Activated CD4-positive, alpha-beta T cell treated with anti-CD3 and anti-CD28 coated beads for 36 hours (primary cell): ENCODE results near the gene LCN12. TPM values are rescaled to one million over a fixed set of nuclear protein-coding genes. Genes with fewer than 3 reads are reported as not detected.

ENCODE experiments used
- ATAC-seq: fragments of 200-7000 bp; cut with Tn5 transposase; one replicate; pipeline ENCODE4 v1.10.0; 2021; ENCODE audit warnings: mild to moderate bottlenecking, moderate library complexity
- CTCF ChIA-PET: fragments of 350-600 bp; sonication (Branson Sonifier 250); formaldehyde crosslinking; loops from one replicate; lab custom pipeline; 2021; ENCODE audit warnings: antibody characterized with exemption; lab: Charles Lee
- POLR2A ChIA-PET: fragments of 350-600 bp; sonication (Branson Sonifier 250); formaldehyde crosslinking; loops from one replicate; lab custom pipeline; 2021; ENCODE audit warnings: antibody characterized with exemption, inconsistent platforms; lab: Charles Lee
- DNase-seq: peaks from one replicate; pipeline ENCODE4 v3.0.0-alpha.2; 2020
- H3K27ac Mint-ChIP-seq: one replicate; pipeline ENCODE4 v1.8.0; 2021; ENCODE audit warnings: mixed read lengths
- H3K27me3 Mint-ChIP-seq: one replicate; pipeline ENCODE4 v1.8.0; 2021; ENCODE audit warnings: mixed read lengths
- H3K36me3 Mint-ChIP-seq: one replicate; pipeline ENCODE4 v1.8.0; 2021; ENCODE audit warnings: low read depth, mixed read lengths
- H3K4me1 Mint-ChIP-seq: one replicate; pipeline ENCODE4 v1.8.0; 2021; ENCODE audit warnings: mixed read lengths
- H3K4me3 Mint-ChIP-seq: one replicate; pipeline ENCODE4 v1.8.0; 2021; ENCODE audit warnings: mild to moderate bottlenecking, moderate library complexity, mixed read lengths
- H3K9me3 Mint-ChIP-seq: one replicate; pipeline ENCODE4 v1.8.0; 2021; ENCODE audit warnings: low read depth, mixed read lengths
- intact Hi-C, 2 experiments: fragments of 100-400 bp; cut with DNase I in 1 of 2; cut with micrococcal nuclease in 1 of 2; formaldehyde crosslinking; loops; one replicate each; pipeline versions ENCODE4 v1.14.2 to v1.15.1; 2022 to 2024; cut with DNase I, micrococcal nuclease
- total RNA-seq, 2 experiments: library from RNA; stranded (reverse); gene quantifications; one replicate each; pipeline ENCODE4 v1.2.3, GENCODE V29; 2021

Gene LCN12
- total RNA-seq, 2 experiments from 2014 or later: 1.1 to 1.5 TPM

DNA sequence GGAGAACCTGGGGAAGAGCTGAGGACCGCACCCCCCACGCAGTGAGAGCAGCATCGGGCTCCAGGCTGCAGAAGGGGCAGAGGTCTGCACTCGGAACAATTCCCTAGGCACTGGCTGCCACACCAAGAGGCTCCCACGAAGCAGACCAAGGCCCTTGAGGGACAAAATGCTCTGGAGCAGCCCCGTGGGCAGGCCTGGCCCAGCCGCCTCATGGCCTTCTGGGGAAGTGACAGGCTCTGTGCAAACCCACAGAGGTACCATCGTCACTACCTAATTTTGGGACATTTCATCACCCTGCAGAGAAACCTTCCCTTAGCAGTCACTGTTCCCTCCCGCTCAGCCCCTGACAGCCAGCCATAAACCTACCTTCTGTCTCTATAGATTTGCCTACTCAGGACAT, 23.5 kb upstream of the LCN12 start:
- ChIA-PET CTCF (interaction anchor here (0.5 kb wide), 1 partner anchor 568 kb away, joined by 4 read pairs; no protein-coding TSS in a partner anchor), POLR2A (no interaction called here)
- intact Hi-C loops: no loop called here
- DNase-seq (no peak), ATAC-seq (no peak)
- no peaks in the 10 kb centered on the region for H3K27me3 Mint-ChIP-seq
- no peak overlapping the region for H3K27ac Mint-ChIP-seq
- no peak overlapping the region for H3K4me3 Mint-ChIP-seq
- H3K4me1 Mint-ChIP-seq: peaks cover 17% of the 10 kb centered on the region
- H3K9me3 Mint-ChIP-seq: no peaks in the 10 kb centered on the region
- H3K36me3 Mint-ChIP-seq: peaks cover 20% of the 10 kb centered on the region

DNA sequence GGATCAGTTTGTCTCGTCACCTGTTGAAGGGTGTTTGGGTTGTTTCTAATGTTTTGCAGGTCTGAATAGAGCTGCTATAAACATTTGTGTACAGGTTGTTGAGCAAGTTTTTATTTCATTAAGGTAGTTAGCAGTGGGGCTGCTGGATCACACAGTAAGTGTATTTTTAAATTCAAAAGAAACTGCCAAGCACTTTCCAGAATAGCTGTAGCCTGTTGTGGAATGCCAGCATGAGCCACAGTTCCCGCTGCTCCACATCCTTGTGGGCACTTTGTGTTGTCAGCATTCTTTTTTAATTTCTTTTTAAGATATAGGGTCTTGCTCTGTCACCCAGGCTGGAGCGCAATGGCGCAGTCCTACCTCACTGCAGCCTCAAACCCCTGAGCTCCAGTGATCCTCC, 22.1 kb upstream of the LCN12 start:
- intact Hi-C loops: no loop called here
- ATAC-seq: no peak
- ChIA-PET POLR2A (no interaction called here), CTCF (interaction anchor here (0.9 kb wide), 1 partner anchor 618 kb away, joined by 3 read pairs; no protein-coding TSS in a partner anchor)
- no peaks in the 10 kb centered on the region for H3K9me3 Mint-ChIP-seq
- H3K27ac Mint-ChIP-seq: peak overlapping the region; percentile 9
- H3K4me3 Mint-ChIP-seq: no peak overlapping the region
- no peaks in the 10 kb centered on the region for H3K27me3 Mint-ChIP-seq
- no peak for DNase-seq
- peaks cover 17% of the 10 kb centered on the region for H3K4me1 Mint-ChIP-seq
- peaks cover 23% of the 10 kb centered on the region for H3K36me3 Mint-ChIP-seq

GRCh38 chr9:136931611-136932130, 20.4 kb upstream of the LCN12 start:
- Mint-ChIP-seq H3K9me3 (no peaks in the 10 kb centered on the region), H3K4me1 (peaks cover 17% of the 10 kb centered on the region), H3K4me3 (no peak overlapping the region), H3K27me3 (no peaks in the 10 kb centered on the region), H3K36me3 (peaks cover 24% of the 10 kb centered on the region), H3K27ac (peak overlapping the region; percentile 83)
- ATAC-seq: peak; percentile 24
- intact Hi-C loops: no loop called here
- CTCF ChIA-PET: interaction anchor here (0.7 kb wide), 1 partner anchor 12 kb away, joined by 3 read pairs; no protein-coding TSS in a partner anchor
- POLR2A ChIA-PET: interaction anchor here (0.6 kb wide), 1 partner anchor 950 kb away, joined by 7 read pairs; no protein-coding TSS in a partner anchor
- no peak for DNase-seq

GRCh38 chr9:136934277-136934676, 17.8 kb upstream of the LCN12 start:
- ChIA-PET CTCF (no interaction called here), POLR2A (no interaction called here)
- no peak for ATAC-seq
- intact Hi-C loops: no loop called here
- Mint-ChIP-seq H3K27me3 (no peaks in the 10 kb centered on the region), H3K9me3 (no peaks in the 10 kb centered on the region), H3K4me1 (peaks cover 17% of the 10 kb centered on the region), H3K36me3 (peaks cover 25% of the 10 kb centered on the region), H3K27ac (no peak overlapping the region), H3K4me3 (no peak overlapping the region)
- no peak for DNase-seq

DNA sequence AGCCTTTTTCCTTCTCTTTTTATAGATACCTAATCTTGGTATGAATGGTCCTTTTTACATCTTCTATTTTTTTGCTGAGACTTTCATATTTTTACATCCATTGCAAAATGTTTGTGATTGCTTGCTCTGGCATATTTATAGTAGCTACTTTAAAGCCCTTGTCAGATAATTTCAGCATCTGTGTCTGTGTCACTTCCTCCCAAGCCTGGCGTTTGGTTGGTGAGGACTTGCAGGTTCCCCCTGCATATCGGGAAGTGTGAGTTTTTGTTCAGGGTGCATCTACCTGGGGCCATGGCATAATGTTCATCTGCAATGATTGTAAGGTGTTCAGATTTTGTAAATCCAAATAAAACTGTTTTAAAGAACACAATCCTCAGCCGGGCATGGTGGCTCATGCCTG, 16.4 kb upstream of the LCN12 start:
- ChIA-PET POLR2A (no interaction called here), CTCF (interaction anchor here (0.5 kb wide), 1 partner anchor 150 kb away, joined by 3 read pairs; no protein-coding TSS in a partner anchor)
- ATAC-seq (no peak), DNase-seq (no peak)
- H3K4me3 Mint-ChIP-seq: no peak overlapping the region
- H3K4me1 Mint-ChIP-seq: peaks cover 17% of the 10 kb centered on the region
- no peaks in the 10 kb centered on the region for H3K27me3 Mint-ChIP-seq
- no peaks in the 10 kb centered on the region for H3K9me3 Mint-ChIP-seq
- no peak overlapping the region for H3K27ac Mint-ChIP-seq
- intact Hi-C loops: no loop called here
- H3K36me3 Mint-ChIP-seq: peaks cover 25% of the 10 kb centered on the region

GRCh38 chr9:136936645-136937170, 15.4 kb upstream of the LCN12 start:
- ChIA-PET CTCF (interaction anchor here (0.6 to 0.7 kb wide), 2 partner anchors 120 to 129 kb away, joined by 3 read pairs; no protein-coding TSS in a partner anchor), POLR2A (no interaction called here)
- H3K9me3 Mint-ChIP-seq: no peaks in the 10 kb centered on the region
- H3K4me3 Mint-ChIP-seq: no peak overlapping the region
- intact Hi-C loops: no loop called here
- no peaks in the 10 kb centered on the region for H3K27me3 Mint-ChIP-seq
- peaks cover 31% of the 10 kb centered on the region for H3K36me3 Mint-ChIP-seq
- H3K27ac Mint-ChIP-seq: peak overlapping the region; percentile 24
- ATAC-seq (no peak), DNase-seq (no peak)
- peaks cover 12% of the 10 kb centered on the region for H3K4me1 Mint-ChIP-seq

- no peaks in the 10 kb centered on the region for H3K27me3 Mint-ChIP-seq
- no peaks in the 10 kb centered on the region for H3K9me3 Mint-ChIP-seq
- no peak for DNase-seq
- peaks cover 5% of the 10 kb centered on the region for H3K4me1 Mint-ChIP-seq
- ATAC-seq: no peak
- no peak overlapping the region for H3K27ac Mint-ChIP-seq
- no peak overlapping the region for H3K4me3 Mint-ChIP-seq
- POLR2A ChIA-PET: no interaction called here
- CTCF ChIA-PET: no interaction called here
- H3K36me3 Mint-ChIP-seq: peaks cover 32% of the 10 kb centered on the region
- intact Hi-C loops: no loop called here
Observed at GRCh38 chr9:136937186-136938001, 14.7 kb upstream of the LCN12 start.

GRCh38 chr9:136939431-136939995, 12.6 kb upstream of the LCN12 start:
- intact Hi-C loops: no loop called here
- peaks cover 37% of the 10 kb centered on the region for H3K36me3 Mint-ChIP-seq
- ChIA-PET POLR2A (no interaction called here), CTCF (interaction anchor here (0.7 to 0.8 kb wide), 2 partner anchors 96 to 137 kb away, joined by 3 read pairs; no protein-coding TSS in a partner anchor)
- no peak overlapping the region for H3K4me3 Mint-ChIP-seq
- ATAC-seq (no peak), DNase-seq (no peak)
- no peaks in the 10 kb centered on the region for H3K27me3 Mint-ChIP-seq
- H3K4me1 Mint-ChIP-seq: peaks cover 4% of the 10 kb centered on the region
- H3K27ac Mint-ChIP-seq: no peak overlapping the region
- H3K9me3 Mint-ChIP-seq: no peaks in the 10 kb centered on the region

GRCh38 chr9:136939996-136940525, 12.0 kb upstream of the LCN12 start:
- POLR2A ChIA-PET: no interaction called here
- intact Hi-C loops: loop anchor here in 1 of 2 experiments (5.0 kb wide), 2 partner anchors 38 to 93 kb away; partner anchors contain the start of gene PHPT1

DNA sequence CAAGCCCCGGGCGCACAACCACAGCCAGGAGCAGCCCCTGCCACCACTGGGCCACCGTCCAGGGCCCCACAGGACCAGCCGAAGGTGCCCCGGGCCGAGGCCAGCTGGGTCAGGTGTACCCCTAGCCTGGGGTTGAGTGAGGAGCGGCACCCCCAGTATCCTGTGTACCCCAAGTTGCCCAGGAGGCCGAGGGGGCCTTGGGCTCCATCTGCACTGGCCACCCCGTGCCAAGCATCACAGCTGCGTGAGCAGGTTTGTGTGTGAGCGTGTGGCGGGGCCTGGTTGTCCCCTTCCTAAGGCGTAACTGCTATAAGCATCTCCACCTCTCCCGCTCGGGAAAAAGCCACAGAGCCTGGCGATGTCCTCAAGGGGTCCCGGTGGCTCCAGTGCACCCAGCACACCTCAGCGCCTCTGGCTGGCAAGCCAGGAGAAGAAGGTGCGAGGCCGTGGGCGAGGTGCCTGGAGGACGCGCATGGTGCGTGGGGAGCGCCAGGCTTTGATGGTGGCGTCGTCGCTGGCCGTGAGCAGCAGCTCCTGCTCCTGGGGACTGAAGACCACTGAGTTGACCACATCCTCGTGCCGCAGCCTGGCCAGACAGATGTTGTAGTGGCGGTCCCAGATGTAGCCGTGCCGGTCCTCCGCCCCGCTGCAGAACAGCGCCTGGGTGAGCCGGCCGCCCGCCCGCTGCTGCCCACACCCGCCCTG, 11.4 kb upstream of the LCN12 start:
- ATAC-seq (no peak), DNase-seq (no peak)
- ChIA-PET POLR2A (no interaction called here), CTCF (no interaction called here)
- Mint-ChIP-seq H3K9me3 (no peaks in the 10 kb centered on the region), H3K4me1 (peaks cover 9% of the 10 kb centered on the region), H3K27me3 (no peaks in the 10 kb centered on the region), H3K27ac (no peak overlapping the region), H3K4me3 (no peak overlapping the region), H3K36me3 (peaks cover 37% of the 10 kb centered on the region)
- intact Hi-C loops: loop anchor here in 1 of 2 experiments (5.0 kb wide), 2 partner anchors 38 to 93 kb away; partner anchors contain the start of gene PHPT1

More at GRCh38 chr9:136939996-136940525, 12.0 kb upstream of the LCN12 start:
- no peak for DNase-seq
- Mint-ChIP-seq H3K36me3 (peaks cover 37% of the 10 kb centered on the region), H3K4me3 (no peak overlapping the region), H3K4me1 (peaks cover 8% of the 10 kb centered on the region), H3K27me3 (no peaks in the 10 kb centered on the region), H3K9me3 (no peaks in the 10 kb centered on the region), H3K27ac (no peak overlapping the region)
- CTCF ChIA-PET: no interaction called here
- ATAC-seq: no peak
